GM18498 (cell line): ENCODE data around the gene NFATC2.

ENCODE experiments used
- ATAC-seq: cut with Tn5 transposase; IDR thresholded peaks from one replicate; pipeline ENCODE4 v1.9.1; 2021; ENCODE audit warnings: mild to moderate bottlenecking, moderate library complexity; ENCODE audit not compliant: unreplicated experiment

The NFATC2 gene

DNA sequence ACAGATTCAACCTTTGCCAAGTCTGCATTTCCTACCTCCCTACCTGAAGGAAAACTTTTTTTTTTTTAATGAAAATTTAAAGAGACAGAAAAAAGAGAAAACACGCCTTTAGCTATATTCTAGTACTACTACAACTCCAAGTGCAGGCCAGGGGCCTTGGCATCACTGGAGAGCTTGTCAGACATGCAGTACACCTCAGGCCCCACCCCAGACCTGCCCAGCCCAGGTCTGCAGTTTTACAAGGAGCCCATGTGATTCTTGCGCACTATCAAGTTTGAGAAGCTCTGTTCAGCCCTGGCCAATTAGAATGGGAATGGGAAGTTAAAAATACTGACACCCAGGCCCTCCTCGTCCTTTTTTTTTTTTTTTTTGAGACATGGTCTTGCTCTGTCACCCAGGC, 85.0 kb downstream of the NFATC2 start:
- no peak for ATAC-seq

DNA sequence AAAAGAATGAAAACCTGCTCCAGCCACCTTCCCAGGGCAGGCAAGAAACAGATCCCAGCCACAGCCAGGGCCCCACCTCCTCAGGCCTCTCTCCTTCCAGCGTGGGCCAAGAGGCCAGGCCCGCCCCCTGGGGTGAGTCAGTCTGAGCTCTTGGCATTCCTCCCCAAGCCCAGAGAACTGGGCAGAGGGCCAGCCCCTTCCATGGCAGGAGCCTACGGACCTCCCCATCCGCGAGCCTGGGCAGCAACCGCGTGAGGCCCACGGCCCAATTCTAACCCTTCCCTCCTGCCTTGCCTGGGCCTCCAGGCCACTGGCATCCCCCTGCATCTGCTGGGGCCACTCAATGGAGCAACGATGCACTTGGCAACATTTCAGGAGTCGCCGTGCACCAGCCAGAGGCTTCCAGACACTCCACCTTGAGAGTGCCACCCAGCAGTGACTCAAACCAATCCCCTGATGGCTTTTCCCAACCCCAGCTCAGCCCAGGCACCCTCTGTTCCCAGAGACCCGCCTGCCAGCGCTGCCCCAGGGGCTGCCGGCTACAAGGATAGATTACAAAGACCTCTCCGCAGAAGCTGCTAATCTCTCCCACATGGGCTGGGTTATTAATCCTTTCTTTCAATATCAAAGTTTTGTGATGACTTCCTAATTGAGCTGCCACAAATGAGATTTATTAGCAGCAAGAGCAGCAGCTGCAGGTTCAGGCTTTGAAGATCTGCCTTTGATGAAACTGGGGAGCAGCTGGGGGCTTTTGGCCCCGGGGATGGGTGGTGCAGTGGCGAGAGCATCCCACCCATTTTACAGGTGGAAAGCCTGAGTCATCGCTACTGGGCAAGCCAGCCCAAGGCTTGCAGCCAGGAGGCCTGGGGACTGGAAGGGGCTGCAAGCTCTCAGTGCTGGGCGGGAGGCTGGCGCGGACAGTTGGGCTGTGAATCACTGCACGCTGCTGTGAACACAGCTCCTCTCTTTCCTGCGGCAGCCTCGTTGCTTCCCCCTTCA, 85.7 kb downstream of the NFATC2 start:
- ATAC-seq, result no peak

DNA sequence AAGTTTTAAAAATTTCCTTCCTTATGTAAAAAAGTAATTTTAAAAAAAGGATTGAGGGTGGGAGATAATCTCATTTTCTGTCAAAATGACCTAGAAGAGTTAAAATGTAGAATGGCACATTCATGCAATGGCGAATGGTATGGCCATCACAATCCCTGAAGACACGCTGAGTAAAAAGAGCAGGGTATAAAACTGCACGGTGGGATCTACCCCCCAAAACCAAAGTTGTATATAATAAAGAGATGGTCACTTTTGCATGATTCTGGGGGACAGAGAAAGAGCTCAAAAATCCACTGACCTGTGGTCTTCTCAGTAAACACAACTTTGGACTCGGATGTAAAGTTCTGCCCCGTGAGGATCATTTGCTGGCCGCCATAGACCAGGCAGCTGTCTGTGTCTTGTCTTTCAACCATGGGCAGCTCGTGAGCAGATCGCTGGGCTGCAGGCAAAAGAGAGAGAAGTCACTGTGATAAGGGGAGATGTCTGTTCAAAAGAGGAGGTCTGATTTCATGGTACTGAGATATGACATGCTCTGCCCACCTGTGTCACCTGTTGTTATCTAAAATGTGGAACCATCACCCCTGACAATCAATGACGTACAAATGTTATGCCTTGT, 88.2 kb downstream of the NFATC2 start:
- no peak for ATAC-seq

DNA sequence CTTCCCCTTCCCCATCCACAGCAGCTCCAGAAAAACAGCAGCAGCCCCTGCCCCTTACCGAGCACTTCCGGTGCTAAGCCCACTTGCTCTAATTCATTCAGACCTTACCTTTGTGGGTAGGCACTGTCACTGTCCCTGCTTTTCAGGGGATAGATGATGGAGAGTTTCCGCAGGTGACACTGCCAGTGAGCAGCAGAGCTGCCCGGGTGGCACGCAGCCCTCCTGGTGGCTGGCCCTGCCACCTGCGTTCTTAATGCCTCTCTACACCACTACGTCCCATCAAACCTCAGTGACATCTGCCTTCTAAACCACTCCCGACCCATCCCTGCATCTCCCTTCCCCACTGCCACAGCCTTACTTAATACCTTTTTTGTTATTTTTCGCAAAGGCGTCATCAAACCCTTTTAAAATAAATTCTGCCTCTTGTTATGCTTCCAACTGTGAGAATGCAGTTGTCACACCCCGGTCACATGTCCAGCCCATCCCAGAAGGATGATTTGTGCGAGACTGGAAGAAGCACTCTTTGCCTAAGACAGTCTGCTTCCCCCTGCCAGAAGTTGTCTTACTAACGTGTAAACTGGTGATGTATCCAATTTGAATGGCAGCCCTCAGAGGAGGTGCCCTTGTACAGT, 89.7 kb downstream of the NFATC2 start:
- ATAC-seq, result no peak

DNA sequence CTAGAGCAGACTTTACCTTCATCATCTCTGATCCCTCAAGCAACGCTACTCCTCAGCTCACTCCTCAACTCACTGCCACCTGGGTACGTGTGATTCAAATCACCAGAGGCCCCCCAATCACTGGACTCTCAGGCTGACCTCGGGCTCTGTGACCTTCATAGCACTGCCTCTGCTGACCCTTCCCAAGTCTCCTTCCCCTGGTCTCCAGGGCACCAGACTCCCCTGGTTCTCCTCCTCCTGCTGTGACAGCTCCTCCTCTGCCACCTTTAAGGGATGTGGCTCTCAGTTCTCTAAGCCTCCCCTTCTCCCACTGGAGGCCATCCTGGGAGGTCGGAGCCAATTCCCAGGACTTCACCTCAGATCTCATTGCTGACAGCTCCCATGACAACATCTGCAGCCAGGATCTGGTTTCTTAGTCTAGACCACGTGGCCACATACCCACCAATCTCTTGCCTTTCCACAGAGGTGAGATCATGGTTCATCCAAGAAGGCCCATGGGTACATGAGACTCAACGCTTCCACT, 90.4 kb downstream of the NFATC2 start:
- ATAC-seq, result no peak

DNA sequence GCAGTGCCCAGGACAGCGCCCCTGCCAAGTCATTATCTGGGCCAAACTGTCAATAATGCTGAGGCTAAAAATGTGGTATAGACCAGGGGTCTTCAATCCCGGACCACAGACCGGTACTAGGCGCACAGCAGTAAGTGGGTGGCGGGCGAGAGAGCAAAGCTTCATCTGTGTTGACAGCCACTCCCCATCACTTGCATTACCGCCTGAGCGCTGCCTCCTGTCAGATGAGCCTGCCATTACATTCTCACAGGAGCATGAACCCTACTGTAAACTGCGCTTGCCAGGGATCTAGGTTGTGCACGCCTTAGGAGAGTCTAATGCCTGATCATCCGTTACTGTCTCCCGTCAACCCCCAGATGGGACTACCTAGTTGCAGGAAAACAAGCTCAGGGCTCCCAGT, 91.0 kb downstream of the NFATC2 start:
- no peak for ATAC-seq

DNA sequence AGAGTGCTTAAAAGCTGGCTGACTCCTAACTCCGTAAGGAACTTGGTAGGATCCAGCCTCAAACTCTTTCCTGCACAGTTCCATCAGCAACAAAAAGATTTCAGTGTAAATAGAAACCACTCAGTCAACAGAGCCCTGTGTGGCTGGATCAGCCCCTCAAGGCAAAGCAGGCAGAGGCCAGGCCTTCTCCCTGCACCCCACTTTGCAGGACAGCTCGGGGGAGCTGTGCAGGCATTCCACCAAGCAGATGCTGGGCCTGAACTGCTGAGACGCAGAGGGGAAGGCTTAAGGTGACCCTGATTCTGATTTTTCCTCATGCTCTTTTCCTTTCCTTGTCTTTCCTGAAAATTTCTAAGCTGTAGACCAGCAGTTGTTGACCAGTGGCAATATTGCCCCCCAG, 91.5 kb downstream of the NFATC2 start:
- no peak for ATAC-seq

DNA sequence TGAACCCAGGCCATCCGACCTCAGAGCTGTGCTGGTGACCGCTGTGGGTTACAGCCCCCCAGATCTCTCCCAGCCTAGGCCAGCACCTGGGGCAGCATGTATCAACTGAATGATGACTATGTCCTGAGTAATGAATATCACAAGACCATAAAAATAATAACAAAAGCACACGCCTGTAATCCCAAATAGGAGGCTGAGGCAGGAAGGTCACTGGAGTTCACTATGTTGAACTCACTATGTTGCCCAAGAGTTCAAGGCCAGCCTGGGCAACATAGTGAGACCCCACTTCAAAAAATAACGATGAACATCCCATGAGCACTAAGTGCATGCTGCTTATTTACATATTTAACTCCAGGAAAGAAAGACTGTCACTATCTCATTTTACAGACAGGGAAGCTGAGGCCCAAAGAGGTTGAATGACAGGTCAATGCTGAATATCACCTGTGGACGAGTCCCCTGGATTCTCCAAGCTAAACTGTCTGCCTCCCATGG, 92.3 kb downstream of the NFATC2 start:
- ATAC-seq, result no peak

DNA sequence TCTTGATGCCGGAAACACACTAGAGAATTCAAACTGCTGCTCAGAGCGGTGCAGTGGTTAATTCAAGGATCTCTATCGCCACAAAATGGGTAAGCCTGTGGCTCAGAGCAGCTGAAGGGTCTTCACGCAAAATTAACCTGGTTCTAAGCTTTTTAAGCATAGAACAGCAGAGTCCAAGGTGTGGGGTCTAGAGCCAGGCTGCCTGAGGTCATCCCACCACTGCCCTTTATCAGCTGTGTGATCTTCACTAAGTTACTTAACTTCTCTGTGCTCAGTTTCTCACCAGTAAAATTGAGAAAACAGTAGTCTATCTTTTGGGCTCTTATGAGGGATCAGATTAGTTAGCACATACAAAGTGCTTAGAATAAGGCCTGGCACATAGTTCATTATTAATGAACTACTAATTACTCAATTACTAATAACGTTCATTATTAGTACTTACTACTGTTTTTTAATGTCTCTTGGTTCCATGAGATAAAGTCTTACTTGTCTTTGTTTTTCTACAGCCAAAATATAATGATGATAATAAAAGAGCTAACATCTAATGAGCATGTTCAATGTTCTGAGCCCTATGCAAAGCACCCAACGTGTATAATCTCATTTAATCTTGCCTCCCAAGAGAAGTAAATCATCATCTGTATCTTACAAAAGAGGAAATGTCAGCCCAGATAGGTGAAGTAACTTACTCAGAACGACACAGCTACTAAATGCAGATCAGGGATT, 92.9 kb downstream of the NFATC2 start:
- ATAC-seq, result no peak

DNA sequence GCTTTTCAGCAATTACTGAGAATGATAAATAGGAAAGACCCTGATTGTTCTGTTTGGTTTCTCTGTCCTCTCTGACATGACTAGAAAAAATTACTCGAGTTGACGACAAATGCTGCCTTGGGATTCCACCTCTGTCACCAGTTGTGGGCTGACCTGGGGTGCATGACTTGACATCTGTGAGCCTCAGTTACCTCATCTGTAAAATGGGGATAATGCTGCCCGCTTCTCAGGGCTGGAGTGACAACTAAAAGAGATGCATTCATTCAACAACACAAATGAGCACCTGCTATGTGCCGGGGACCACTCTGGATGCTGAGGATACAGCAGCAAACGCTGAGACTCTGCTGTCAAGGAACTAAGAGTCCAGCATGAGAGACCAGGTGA, 94.8 kb downstream of the NFATC2 start:
- ATAC-seq, result no peak

DNA sequence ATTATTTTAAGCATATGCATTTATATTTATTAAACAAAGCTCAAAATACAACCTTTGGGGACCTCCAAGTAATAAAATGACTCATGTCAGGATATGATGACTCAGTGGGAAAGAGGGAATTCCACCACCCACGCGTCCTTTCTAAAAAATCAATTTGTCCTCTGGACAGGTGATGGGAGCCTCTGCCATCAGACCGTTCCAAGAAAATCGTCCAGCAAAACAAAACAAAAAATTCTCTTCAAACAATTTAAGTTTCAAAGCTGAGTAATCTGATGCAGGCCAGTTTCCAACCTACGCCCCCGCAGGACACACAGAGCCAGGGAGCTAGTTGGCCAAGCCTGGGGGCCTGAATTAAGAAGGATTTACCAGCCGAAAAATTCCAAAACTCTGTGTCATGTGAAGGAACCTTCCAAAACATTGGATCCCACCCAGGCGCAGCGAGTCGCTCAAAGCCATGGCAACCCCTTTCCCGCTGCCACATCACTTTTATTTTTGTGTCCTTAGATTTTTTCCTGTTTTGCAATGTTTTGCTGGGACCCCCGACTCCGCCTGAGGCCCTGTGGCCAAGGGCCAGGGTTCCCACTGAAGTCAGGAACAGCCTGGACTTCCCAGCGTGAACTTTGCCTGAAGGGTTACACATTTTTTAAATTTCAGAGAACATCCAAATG, 95.3 kb downstream of the NFATC2 start:
- no peak for ATAC-seq

DNA sequence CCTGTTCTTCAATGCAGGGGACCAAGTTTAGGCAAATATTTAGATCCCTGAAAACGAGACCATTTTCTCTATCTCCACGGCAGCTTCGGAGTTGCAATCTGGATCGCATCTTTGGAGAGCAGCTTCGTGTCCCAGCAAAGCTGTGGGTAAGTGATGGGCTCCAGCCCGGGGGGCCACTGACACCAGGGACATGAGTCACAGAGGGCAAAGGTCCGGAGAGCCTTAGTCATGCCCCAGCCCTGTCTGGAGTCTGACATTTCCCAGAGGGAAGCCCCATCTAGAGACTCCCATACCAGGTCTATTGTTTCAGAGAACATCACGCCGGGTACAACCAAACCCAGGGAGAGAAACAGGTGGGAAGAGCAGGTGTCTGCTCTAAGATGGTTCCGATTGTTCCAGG, 95.9 kb downstream of the NFATC2 start:
- no peak for ATAC-seq

DNA sequence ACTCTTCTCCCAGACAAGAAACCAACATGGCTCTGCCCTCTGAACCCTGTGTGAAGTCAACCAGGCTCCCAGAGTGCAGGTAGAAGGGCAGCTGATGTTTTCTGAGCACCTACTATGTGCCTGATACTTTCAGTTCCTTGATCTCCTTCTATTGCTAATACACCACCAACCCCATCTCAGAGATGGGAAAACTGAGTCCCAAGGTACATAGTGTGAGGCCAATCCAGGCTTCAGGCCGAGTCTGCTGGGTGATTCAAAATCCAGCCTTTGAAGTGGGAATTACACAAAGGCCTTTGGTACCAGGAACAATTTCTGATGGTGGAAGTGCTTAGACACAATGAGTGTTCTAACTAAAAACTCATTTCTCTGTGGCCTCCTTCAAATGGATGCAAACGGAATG, 96.3 kb downstream of the NFATC2 start:
- ATAC-seq, result no peak

DNA sequence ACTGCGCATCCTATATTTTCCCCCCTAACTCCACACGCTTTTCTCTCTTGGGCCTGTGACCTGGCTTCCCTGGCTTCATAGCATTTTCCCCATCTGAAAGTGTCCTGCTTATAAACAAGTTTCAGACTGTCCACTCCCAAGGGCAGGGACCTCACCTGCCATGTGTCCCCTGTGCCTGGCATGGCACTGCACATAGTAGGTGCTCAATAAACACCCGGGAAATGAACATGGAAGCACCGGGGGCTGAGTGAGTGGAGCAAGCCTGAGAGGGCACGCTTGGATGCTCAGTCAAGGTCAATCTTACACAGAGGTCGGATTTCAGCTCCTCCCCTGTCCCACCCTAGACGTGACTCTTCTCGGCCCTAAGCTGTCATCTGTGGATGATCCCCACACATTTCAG, 96.9 kb downstream of the NFATC2 start:
- ATAC-seq, result no peak

DNA sequence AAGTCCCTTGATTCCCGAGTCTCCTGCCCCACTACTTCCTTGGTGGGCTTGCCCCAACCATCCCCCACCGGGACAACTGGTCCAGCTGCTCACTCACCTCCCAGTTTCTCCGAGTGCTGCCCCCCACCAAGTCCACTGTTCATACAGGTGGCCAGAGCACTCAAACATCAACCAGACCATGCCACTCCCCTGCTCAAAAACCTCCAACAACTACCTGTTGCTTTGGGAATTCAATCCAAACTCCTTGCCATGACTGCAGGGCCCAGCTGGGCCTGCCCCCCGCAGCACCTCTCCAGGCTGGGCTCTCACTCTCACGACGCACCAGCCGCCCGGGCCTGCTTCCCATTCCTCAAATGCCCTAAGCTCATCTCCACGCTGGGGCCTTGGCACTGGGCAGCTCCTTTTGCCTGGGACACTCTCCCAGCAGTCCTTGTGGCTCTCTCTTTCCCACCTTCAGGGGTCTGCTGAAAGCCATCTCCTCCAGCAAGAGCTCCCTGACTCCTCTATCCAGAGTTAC, 97.5 kb downstream of the NFATC2 start:
- ATAC-seq, result no peak

DNA sequence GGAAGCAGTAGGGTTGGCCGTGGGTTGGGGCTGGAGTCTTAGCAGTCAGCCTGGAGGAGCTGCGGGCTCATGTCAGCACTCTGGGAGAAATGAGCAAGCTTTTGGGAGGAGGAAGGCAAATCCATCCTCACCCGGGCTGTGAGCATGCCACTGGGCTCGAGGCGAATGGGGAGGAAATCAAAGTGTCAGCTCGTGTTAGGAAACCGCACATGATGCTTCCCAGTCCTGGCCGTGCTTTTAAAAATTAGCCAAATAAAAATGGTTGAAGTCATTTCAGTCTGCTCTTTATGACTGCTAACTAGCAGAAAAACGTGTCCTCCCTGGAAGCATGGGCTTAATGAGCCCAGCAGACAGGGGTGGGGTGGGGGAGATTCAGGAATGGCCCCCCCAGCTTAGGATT, 98.1 kb downstream of the NFATC2 start:
- ATAC-seq, result no peak

DNA sequence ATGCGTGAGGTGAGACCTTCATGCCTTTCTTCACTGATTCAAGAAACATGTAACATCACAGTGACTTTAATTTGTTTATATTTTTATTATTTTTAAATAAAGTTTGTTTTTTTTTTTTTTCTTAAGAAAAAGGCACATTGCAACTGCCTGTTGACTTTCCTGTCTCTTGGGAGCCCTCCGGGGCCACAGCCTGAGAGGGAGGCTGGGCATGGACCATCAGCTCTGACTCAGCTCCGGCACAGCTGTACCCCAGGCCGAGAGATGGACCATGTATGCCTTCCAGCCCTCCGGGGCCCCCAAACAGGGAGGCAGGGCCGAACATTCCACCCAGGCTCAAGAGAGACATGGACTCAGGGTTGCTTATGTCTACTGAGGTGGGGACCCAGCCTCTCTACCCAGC, 99.9 kb downstream of the NFATC2 start:
- no peak for ATAC-seq

DNA sequence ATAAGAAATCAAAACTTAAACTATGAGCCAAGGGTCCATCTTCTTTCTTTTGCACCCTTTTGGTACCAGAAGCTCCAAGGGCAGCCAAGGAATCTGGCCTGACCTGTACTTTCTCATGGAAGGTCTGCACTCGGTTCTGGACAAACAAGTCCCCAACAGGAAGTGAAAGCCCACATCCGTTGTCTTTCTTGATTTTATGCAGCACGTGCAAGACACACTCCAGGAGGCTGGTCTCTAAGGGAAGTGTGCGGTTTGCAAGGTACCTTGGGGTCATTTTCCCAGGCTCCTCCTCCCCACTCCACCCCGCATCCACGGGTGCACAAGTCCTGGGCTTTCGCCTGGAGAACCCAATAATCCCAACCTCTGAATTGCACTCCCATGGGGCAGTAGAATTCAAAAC, 101.9 kb downstream of the NFATC2 start:
- peak; percentile 55 for ATAC-seq

DNA sequence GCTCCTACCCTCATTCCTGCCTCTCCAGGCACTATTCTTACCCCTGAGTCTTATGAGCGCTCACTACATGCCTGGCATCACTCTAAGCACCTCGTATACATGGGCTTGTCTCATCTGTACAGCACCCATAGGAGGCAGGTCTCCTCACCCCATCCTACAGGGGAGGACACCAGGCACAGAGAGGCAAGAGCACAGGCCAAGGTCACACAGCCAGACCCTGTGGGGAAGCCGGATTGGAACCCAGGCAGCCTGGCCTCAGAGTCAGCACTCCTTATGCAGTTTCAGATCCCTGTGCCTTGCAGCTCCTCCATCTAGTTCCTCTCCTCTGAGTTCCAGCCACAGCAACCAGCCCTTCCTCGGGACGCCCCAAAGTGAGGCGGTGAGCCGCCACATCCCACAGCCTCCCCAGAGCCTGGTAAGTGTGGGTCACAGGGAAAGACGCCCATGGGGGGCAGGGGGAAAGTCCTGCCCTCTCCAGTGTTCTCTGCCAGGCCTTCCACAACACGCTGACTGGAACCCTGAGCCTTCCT, 103.3 kb downstream of the NFATC2 start:
- ATAC-seq, result no peak

DNA sequence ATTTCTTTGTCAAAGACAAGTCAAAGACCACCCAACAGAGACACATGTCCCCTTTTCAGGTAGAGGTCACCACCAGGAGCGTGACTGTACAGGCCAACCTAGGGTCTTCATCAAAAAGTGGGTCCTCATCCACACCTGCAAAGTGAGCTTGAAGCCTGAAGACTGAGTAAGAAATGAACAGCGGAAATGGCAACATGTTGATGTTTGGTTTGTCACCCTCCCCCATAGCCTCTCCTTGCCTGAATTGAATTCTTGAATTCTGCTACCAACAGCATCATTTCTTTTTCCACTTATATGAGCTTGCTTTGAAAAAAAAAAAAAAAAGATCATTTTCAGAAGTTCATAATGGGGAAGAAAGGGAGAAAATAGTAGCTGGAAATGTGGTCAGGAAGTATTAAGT, 104.4 kb downstream of the NFATC2 start:
- no peak for ATAC-seq
